ENCODE data around the gene OR2A12.
"Not testable (repeated sequence)": the region's sequence is repeated elsewhere in the genome, so short reads cannot be mapped to it uniquely, and the experiment has no call there.

The OR2A12 gene

GRCh38 chr7:144085978-144086377 is at the start of gene OR2A12:
Gene OR2A12, plus strand, starts transcription at chr7:144086278. Its CDS starts 8,830 bp downstream, at chr7:144095108.
- H3K9ac ChIP-seq (ENCODE audit: insufficient read length) = no peak within 1 kb of the TSS
- no peak within 1 kb of the TSS for H3K27ac ChIP-seq

GRCh38 chr7:144036302-144036885 is 49.7 kb upstream of the OR2A12 start:
- Histone ChIP-seq H3K9me3 (ENCODE audit: low read depth, low read length) (no peaks in the 10 kb centered on the region), H3K9ac (ENCODE audit: insufficient read length) (no peak overlapping the region), H3K36me3 (ENCODE audit: insufficient read depth, low read length) (no peaks in the 10 kb centered on the region), H3K27ac (no peak overlapping the region), H3K4me3 (no peak overlapping the region)
- DNase-seq (ENCODE audit: low read depth, low spot score) = no peak
- no peak for TF ChIP-seq POLR2AphosphoS5 (IDR thresholded peaks at IDR 0.05; ENCODE audit: borderline replicate concordance, low read depth, low read length)
- TF ChIP-seq FOXP2 (optimal IDR thresholded peaks at IDR 0.05; ENCODE audit: control extremely low read depth, extremely low read length, insufficient read depth) = no peak
- TF ChIP-seq EZH2 (IDR thresholded peaks at IDR 0.05) = no peak

More at GRCh38 chr7:144085978-144086377, at the start of gene OR2A12:
- no peak for DNase-seq (ENCODE audit: low read depth, low spot score)
- H3K9me3 ChIP-seq (ENCODE audit: low read depth, low read length) = no peaks in the 10 kb centered on the region
- no peak within 1 kb of the TSS for H3K4me3 ChIP-seq
- no peaks in the 10 kb centered on the region for H3K36me3 ChIP-seq (ENCODE audit: insufficient read depth, low read length)
- TF ChIP-seq FOXP2 (optimal IDR thresholded peaks at IDR 0.05; ENCODE audit: control extremely low read depth, extremely low read length, insufficient read depth) (no peak), EZH2 (IDR thresholded peaks at IDR 0.05) (no peak), POLR2AphosphoS5 (IDR thresholded peaks at IDR 0.05; ENCODE audit: borderline replicate concordance, low read depth, low read length) (no peak)

- no peak for DNase-seq (ENCODE audit: low read depth, low spot score)
- no peak overlapping the region for H3K4me3 ChIP-seq
- H3K9me3 ChIP-seq (ENCODE audit: low read depth, low read length) = no peaks in the 10 kb centered on the region
- TF ChIP-seq EZH2 (IDR thresholded peaks at IDR 0.05) (no peak), FOXP2 (optimal IDR thresholded peaks at IDR 0.05; ENCODE audit: control extremely low read depth, extremely low read length, insufficient read depth) (no peak), POLR2AphosphoS5 (IDR thresholded peaks at IDR 0.05; ENCODE audit: borderline replicate concordance, low read depth, low read length) (no peak)
- no peak overlapping the region for H3K27ac ChIP-seq
- no peaks in the 10 kb centered on the region for H3K36me3 ChIP-seq (ENCODE audit: insufficient read depth, low read length)
- H3K9ac ChIP-seq (ENCODE audit: insufficient read length) = no peak overlapping the region
These were observed 48.6 kb upstream of the OR2A12 start for GRCh38 chr7:144037414-144038035.

- TF ChIP-seq POLR2AphosphoS5 (IDR thresholded peaks at IDR 0.05; ENCODE audit: borderline replicate concordance, low read depth, low read length) = no peak
- H3K9ac ChIP-seq (ENCODE audit: insufficient read length) = no peak overlapping the region
- DNase-seq (ENCODE audit: low read depth, low spot score) = no peak
- H3K36me3 ChIP-seq (ENCODE audit: insufficient read depth, low read length) = no peaks in the 10 kb centered on the region
- H3K9me3 ChIP-seq (ENCODE audit: low read depth, low read length) = no peaks in the 10 kb centered on the region
- H3K4me3 ChIP-seq = no peak overlapping the region
- no peak overlapping the region for H3K27ac ChIP-seq
These were observed 47.2 kb upstream of the OR2A12 start for GRCh38 chr7:144038887-144039286.

- Histone ChIP-seq H3K9me3 (ENCODE audit: low read depth, low read length) (no peaks in the 10 kb centered on the region), H3K9ac (ENCODE audit: insufficient read length) (no peak within 1 kb of the TSS), H3K36me3 (ENCODE audit: insufficient read depth, low read length) (no peaks in the 10 kb centered on the region), H3K27ac (no peak within 1 kb of the TSS), H3K4me3 (no peak within 1 kb of the TSS)
- no peak for TF ChIP-seq FOXP2 (optimal IDR thresholded peaks at IDR 0.05; ENCODE audit: control extremely low read depth, extremely low read length, insufficient read depth)
- no peak for TF ChIP-seq EZH2 (IDR thresholded peaks at IDR 0.05)
- no peak for TF ChIP-seq POLR2AphosphoS5 (IDR thresholded peaks at IDR 0.05; ENCODE audit: borderline replicate concordance, low read depth, low read length)
- no peak for DNase-seq (ENCODE audit: low read depth, low spot score)
These were observed 37.4 kb upstream of the OR2A12 start, which contains the start of gene OR2A5 for GRCh38 chr7:144048648-144049047. Gene OR2A5, plus strand, starts transcription at chr7:144048948. Its CDS starts 1,454 bp downstream, at chr7:144050402.

- TF ChIP-seq POLR2AphosphoS5 (IDR thresholded peaks at IDR 0.05; ENCODE audit: borderline replicate concordance, low read depth, low read length) = no peak
- no peak for TF ChIP-seq EZH2 (IDR thresholded peaks at IDR 0.05)
- TF ChIP-seq FOXP2 (optimal IDR thresholded peaks at IDR 0.05; ENCODE audit: control extremely low read depth, extremely low read length, insufficient read depth) = no peak
- no peak overlapping the region for H3K27ac ChIP-seq
- DNase-seq (ENCODE audit: low read depth, low spot score) = no peak
These were observed 36.6 kb upstream of the OR2A12 start for GRCh38 chr7:144049491-144049890.

GRCh38 chr7:144050093-144050492 is 36.0 kb upstream of the OR2A12 start:
- no peak overlapping the region for H3K9ac ChIP-seq (ENCODE audit: insufficient read length)
- TF ChIP-seq POLR2AphosphoS5 (IDR thresholded peaks at IDR 0.05; ENCODE audit: borderline replicate concordance, low read depth, low read length) (no peak), EZH2 (IDR thresholded peaks at IDR 0.05) (no peak), FOXP2 (optimal IDR thresholded peaks at IDR 0.05; ENCODE audit: control extremely low read depth, extremely low read length, insufficient read depth) (no peak)
- no peak for DNase-seq (ENCODE audit: low read depth, low spot score)
- no peaks in the 10 kb centered on the region for H3K36me3 ChIP-seq (ENCODE audit: insufficient read depth, low read length)
- H3K9me3 ChIP-seq (ENCODE audit: low read depth, low read length) = no peaks in the 10 kb centered on the region
- no peak overlapping the region for H3K4me3 ChIP-seq
- no peak overlapping the region for H3K27ac ChIP-seq

More at GRCh38 chr7:144049491-144049890, 36.6 kb upstream of the OR2A12 start:
- H3K36me3 ChIP-seq (ENCODE audit: insufficient read depth, low read length) = no peaks in the 10 kb centered on the region
- no peak overlapping the region for H3K4me3 ChIP-seq
- no peak overlapping the region for H3K9ac ChIP-seq (ENCODE audit: insufficient read length)
- no peaks in the 10 kb centered on the region for H3K9me3 ChIP-seq (ENCODE audit: low read depth, low read length)

- not testable (repeated sequence) for H3K27ac ChIP-seq; H3K9me3 ChIP-seq (ENCODE audit: low read depth, low read length); DNase-seq (ENCODE audit: low read depth, low spot score); H3K36me3 ChIP-seq (ENCODE audit: insufficient read depth, low read length); H3K4me3 ChIP-seq; H3K9ac ChIP-seq (ENCODE audit: insufficient read length)
These were observed 35.2 kb upstream of the OR2A12 start for GRCh38 chr7:144050884-144051283.

GRCh38 chr7:144057954-144058353 is 28.1 kb upstream of the OR2A12 start:
- TF ChIP-seq EZH2 (IDR thresholded peaks at IDR 0.05) = no peak
- TF ChIP-seq FOXP2 (optimal IDR thresholded peaks at IDR 0.05; ENCODE audit: control extremely low read depth, extremely low read length, insufficient read depth) = no peak
- no peak for TF ChIP-seq POLR2AphosphoS5 (IDR thresholded peaks at IDR 0.05; ENCODE audit: borderline replicate concordance, low read depth, low read length)
- Histone ChIP-seq H3K27ac (no peak overlapping the region), H3K36me3 (ENCODE audit: insufficient read depth, low read length) (no peaks in the 10 kb centered on the region), H3K9ac (ENCODE audit: insufficient read length) (no peak overlapping the region), H3K4me3 (no peak overlapping the region), H3K9me3 (ENCODE audit: low read depth, low read length) (no peaks in the 10 kb centered on the region)
- DNase-seq (ENCODE audit: low read depth, low spot score) = no peak
